Mesodermal cell (in vitro differentiated cells): ENCODE measurements around the gene SIRT1.
"Not testable (repeated sequence)": the region's sequence is repeated elsewhere in the genome, so short reads cannot be mapped to it uniquely, and the experiment has no call there.

Source experiments
- H3K27ac ChIP-seq: 2 replicates; pipeline ENCODE4 v1.7.0; 2013; ENCODE audit warnings: mild to moderate bottlenecking, low read depth, low read length, moderate library complexity; ENCODE audit not compliant: severe bottlenecking
- H3K36me3 ChIP-seq: 2 replicates; pipeline ENCODE4 v1.7.1; 2013; ENCODE audit warnings: mild to moderate bottlenecking, low read length, moderate library complexity; ENCODE audit not compliant: control insufficient read depth, insufficient read depth
- H3K4me1 ChIP-seq: one replicate; pipeline ENCODE4 v1.7.1; 2013; ENCODE audit warnings: mild to moderate bottlenecking, low read length; ENCODE audit not compliant: insufficient read depth, control insufficient read depth, poor library complexity, severe bottlenecking
- H3K4me3 ChIP-seq: 2 replicates; pipeline ENCODE4 v1.7.0; 2013; ENCODE audit warnings: low read length, control low read depth, mild to moderate bottlenecking; ENCODE audit not compliant: insufficient read depth, poor library complexity, severe bottlenecking; ENCODE audit errors: extremely low read depth
- H3K9me3 ChIP-seq: 2 replicates; pipeline ENCODE4 v1.7.1; 2013; ENCODE audit warnings: mild to moderate bottlenecking, low read length, moderate library complexity; ENCODE audit not compliant: control insufficient read depth
- WGBS, 2 experiments: methylation state at CpG; one replicate each; pipeline ENCODE4 v1.1.5; 2013; ENCODE audit warnings: missing lambda C conversion rate in 2 of 2; ENCODE audit not compliant: insufficient coverage in 2 of 2; 5-methylcytosine and 5-hydroxymethylcytosine counted together

SIRT1 gene

GRCh38 chr10:67959839-67960476, 75.5 kb downstream of the SIRT1 start:
- no peaks in the 10 kb centered on the region for H3K9me3 ChIP-seq
- 91 to 100% methylated on average over 1 to 6 of the region's 8 CpGs for WGBS, 2 experiments
- H3K4me3 ChIP-seq, result no peak overlapping the region
- H3K27ac ChIP-seq, result no peak overlapping the region
- peaks cover 12% of the 10 kb centered on the region for H3K36me3 ChIP-seq
- no peaks in the 10 kb centered on the region for H3K4me1 ChIP-seq

- no peaks in the 10 kb centered on the region for H3K4me1 ChIP-seq
- WGBS, 2 experiments, result 100% methylated on average over 2 of the region's 2 CpGs; no CpG with 5 or more reads in 1 of the 2 experiments
- no peak overlapping the region for H3K4me3 ChIP-seq
Observed at GRCh38 chr10:67965456-67965855, 81.0 kb downstream of the SIRT1 start.

GRCh38 chr10:67966035-67966434, 81.6 kb downstream of the SIRT1 start:
- not testable (repeated sequence) for H3K27ac ChIP-seq, H3K4me3 ChIP-seq, H3K4me1 ChIP-seq, H3K9me3 ChIP-seq
- H3K36me3 ChIP-seq, result peaks cover 26% of the 10 kb centered on the region
- WGBS, 2 experiments, result 100% methylated on average over 1 to 2 of the region's 4 CpGs

More at GRCh38 chr10:67965456-67965855, 81.0 kb downstream of the SIRT1 start:
- H3K36me3 ChIP-seq, result peaks cover 26% of the 10 kb centered on the region
- no peaks in the 10 kb centered on the region for H3K9me3 ChIP-seq
- H3K27ac ChIP-seq, result no peak overlapping the region
